ENCODE measurements around the gene PCNX4. TPM values are rescaled to one million over a fixed set of nuclear protein-coding genes. Genes with fewer than 3 reads are reported as not detected.

The PCNX4 gene
- total RNA-seq, 1 donor from 2014 or later, result 79.0 TPM

- Mint-ChIP-seq H3K4me3 (peak overlapping the region; percentile 52), H3K4me1 (peaks cover 5% of the 10 kb centered on the region), H3K27ac (no peak overlapping the region), H3K36me3 (no peaks in the 10 kb centered on the region), H3K27me3 (ENCODE audit: low read depth) (peaks cover 11% of the 10 kb centered on the region), H3K9me3 (peaks cover 8% of the 10 kb centered on the region)
- TF ChIP-seq CTCF (IDR thresholded peaks at IDR 0.05; ENCODE audit: unreplicated experiment), result no peak
- DNase-seq (ENCODE audit: low spot score in 2 of 2, unreplicated experiment in 2 of 2), result no peak
Observed at GRCh38 chr14:60183741-60184140, 92.0 kb downstream of the PCNX4 start.

- peak overlapping the region; percentile 52 for H3K4me3 Mint-ChIP-seq
- no peak overlapping the region for H3K27ac Mint-ChIP-seq
- H3K27me3 Mint-ChIP-seq (ENCODE audit: low read depth), result peaks cover 11% of the 10 kb centered on the region
- H3K9me3 Mint-ChIP-seq, result peaks cover 4% of the 10 kb centered on the region
- TF ChIP-seq CTCF (IDR thresholded peaks at IDR 0.05; ENCODE audit: unreplicated experiment), result peak; percentile 85
- H3K36me3 Mint-ChIP-seq, result no peaks in the 10 kb centered on the region
- H3K4me1 Mint-ChIP-seq, result peaks cover 5% of the 10 kb centered on the region
- no peak for DNase-seq (ENCODE audit: low spot score in 2 of 2, unreplicated experiment in 2 of 2)
Observed at GRCh38 chr14:60184146-60184904, 92.6 kb downstream of the PCNX4 start.

- no peak overlapping the region for H3K4me3 Mint-ChIP-seq
- H3K36me3 Mint-ChIP-seq, result no peaks in the 10 kb centered on the region
- peaks cover 5% of the 10 kb centered on the region for H3K4me1 Mint-ChIP-seq
- no peaks in the 10 kb centered on the region for H3K9me3 Mint-ChIP-seq
- DNase-seq (ENCODE audit: low spot score in 2 of 2, unreplicated experiment in 2 of 2), result no peak
- no peak overlapping the region for H3K27ac Mint-ChIP-seq
- H3K27me3 Mint-ChIP-seq (ENCODE audit: low read depth), result peaks cover 11% of the 10 kb centered on the region
- TF ChIP-seq CTCF (IDR thresholded peaks at IDR 0.05; ENCODE audit: unreplicated experiment), result no peak
Observed at GRCh38 chr14:60184905-60185555, 93.3 kb downstream of the PCNX4 start.

- Mint-ChIP-seq H3K4me3 (no peak overlapping the region), H3K27me3 (ENCODE audit: low read depth) (peaks cover 11% of the 10 kb centered on the region), H3K36me3 (no peaks in the 10 kb centered on the region), H3K27ac (no peak overlapping the region), H3K4me1 (peaks cover 9% of the 10 kb centered on the region), H3K9me3 (no peaks in the 10 kb centered on the region)
- no peak for TF ChIP-seq CTCF (IDR thresholded peaks at IDR 0.05; ENCODE audit: unreplicated experiment)
- DNase-seq (ENCODE audit: low spot score in 2 of 2, unreplicated experiment in 2 of 2), result no peak
Observed at GRCh38 chr14:60188115-60188514, 96.4 kb downstream of the PCNX4 start.

- Mint-ChIP-seq H3K27me3 (ENCODE audit: low read depth) (peaks cover 11% of the 10 kb centered on the region), H3K4me3 (no peak overlapping the region), H3K36me3 (no peaks in the 10 kb centered on the region), H3K9me3 (no peaks in the 10 kb centered on the region), H3K27ac (no peak overlapping the region), H3K4me1 (peaks cover 9% of the 10 kb centered on the region)
- no peak for TF ChIP-seq CTCF (IDR thresholded peaks at IDR 0.05; ENCODE audit: unreplicated experiment)
- no peak for DNase-seq (ENCODE audit: low spot score in 2 of 2, unreplicated experiment in 2 of 2)
Observed at GRCh38 chr14:60188696-60189095, 97.0 kb downstream of the PCNX4 start.
